Measurements from ENCODE around the gene PPP2R5C. TPM values are rescaled to one million over a fixed set of nuclear protein-coding genes. Genes with fewer than 3 reads are reported as not detected.
"Not testable (repeated sequence)": the region's sequence is repeated elsewhere in the genome, so short reads cannot be mapped to it uniquely, and the experiment has no call there.

Gene PPP2R5C
- total RNA-seq, 1 experiment from 2014 or later = 80.3 TPM

- Histone ChIP-seq H3K27ac (ENCODE audit: low read length) (no peak overlapping the region), H3K9me3 (ENCODE audit: control insufficient read depth, insufficient read depth, low read depth, low read length) (no peaks in the 10 kb centered on the region), H3K36me3 (ENCODE audit: control insufficient read depth, insufficient read depth, low read length) (no peaks in the 10 kb centered on the region), H3K4me1 (ENCODE audit: control insufficient read depth, insufficient read depth, low read length) (no peaks in the 10 kb centered on the region), H3K27me3 (ENCODE audit: control insufficient read depth, insufficient read depth, low read length) (no peaks in the 10 kb centered on the region), H3K4me3 (ENCODE audit: low read depth in 2 of 2, low read length in 2 of 2) (no peak overlapping the region)
- BruUV-seq (replicated peaks) = no TSS peak
- no peak for DNase-seq (ENCODE audit: low read depth, low spot score)
- POLR2A ChIA-PET = no interaction called here
- intact Hi-C loops (cut with micrococcal nuclease; ENCODE audit: unreplicated experiment) (no loop called here), in situ Hi-C loops (cut with HindIII; ENCODE audit: low pct_unique_long_range_greater_than_20kb, low sequenced_read_pairs) (no loop called here)
- no peak for ATAC-seq
- TF ChIP-seq POLR2AphosphoS5 (IDR thresholded peaks at IDR 0.05; ENCODE audit: low read depth, low read length) = no peak
- no peak for TF ChIP-seq CTCF (IDR thresholded peaks at IDR 0.05)
- TF ChIP-seq TCF7L2 (IDR thresholded peaks at IDR 0.05; ENCODE audit: low read depth, low read length) = no peak
- TF ChIP-seq REST (IDR thresholded peaks at IDR 0.05; ENCODE audit: insufficient read depth in 1 of 2, low read depth in 2 of 2, low read length in 1 of 2) = no peak
- no peak for TF ChIP-seq SIN3A (IDR thresholded peaks at IDR 0.05; ENCODE audit: borderline replicate concordance, insufficient read depth, low read depth, low read length)
- CTCF ChIA-PET = no interaction called here
These were observed 17.8 kb upstream of the PPP2R5C start for GRCh38 chr14:101743701-101744100.

- POLR2A ChIA-PET; CTCF ChIA-PET; H3K36me3 ChIP-seq (ENCODE audit: control insufficient read depth, insufficient read depth, low read length): not testable (repeated sequence)
These were observed 17.1 kb upstream of the PPP2R5C start for GRCh38 chr14:101744382-101744781.

GRCh38 chr14:101749756-101750155 lies 11.8 kb upstream of the PPP2R5C start:
- H3K36me3 ChIP-seq (ENCODE audit: control insufficient read depth, insufficient read depth, low read length); DNase-seq (ENCODE audit: low read depth, low spot score); BruUV-seq (replicated peaks); H3K9me3 ChIP-seq (ENCODE audit: control insufficient read depth, insufficient read depth, low read depth, low read length); H3K27ac ChIP-seq (ENCODE audit: low read length); H3K4me1 ChIP-seq (ENCODE audit: control insufficient read depth, insufficient read depth, low read length); ATAC-seq; H3K27me3 ChIP-seq (ENCODE audit: control insufficient read depth, insufficient read depth, low read length); intact Hi-C loops (cut with micrococcal nuclease; ENCODE audit: unreplicated experiment); in situ Hi-C loops (cut with HindIII; ENCODE audit: low pct_unique_long_range_greater_than_20kb, low sequenced_read_pairs); H3K4me3 ChIP-seq (ENCODE audit: low read depth in 2 of 2, low read length in 2 of 2); POLR2A ChIA-PET: not testable (repeated sequence)
- CTCF ChIA-PET = interaction anchor here (0.6 kb wide), 1 partner anchor 223 kb away, joined by 4 read pairs; no protein-coding TSS in a partner anchor

More at GRCh38 chr14:101744382-101744781, 17.1 kb upstream of the PPP2R5C start:
- ATAC-seq; H3K4me1 ChIP-seq (ENCODE audit: control insufficient read depth, insufficient read depth, low read length); in situ Hi-C loops (cut with HindIII; ENCODE audit: low pct_unique_long_range_greater_than_20kb, low sequenced_read_pairs); H3K9me3 ChIP-seq (ENCODE audit: control insufficient read depth, insufficient read depth, low read depth, low read length); H3K4me3 ChIP-seq (ENCODE audit: low read depth in 2 of 2, low read length in 2 of 2); H3K27me3 ChIP-seq (ENCODE audit: control insufficient read depth, insufficient read depth, low read length); H3K27ac ChIP-seq (ENCODE audit: low read length); BruUV-seq (replicated peaks); intact Hi-C loops (cut with micrococcal nuclease; ENCODE audit: unreplicated experiment); DNase-seq (ENCODE audit: low read depth, low spot score): not testable (repeated sequence)
